ENCODE measurements around the gene TFDP2.
"Not testable (repeated sequence)": the region's sequence is repeated elsewhere in the genome, so short reads cannot be mapped to it uniquely, and the experiment has no call there.

TFDP2 gene

DNA sequence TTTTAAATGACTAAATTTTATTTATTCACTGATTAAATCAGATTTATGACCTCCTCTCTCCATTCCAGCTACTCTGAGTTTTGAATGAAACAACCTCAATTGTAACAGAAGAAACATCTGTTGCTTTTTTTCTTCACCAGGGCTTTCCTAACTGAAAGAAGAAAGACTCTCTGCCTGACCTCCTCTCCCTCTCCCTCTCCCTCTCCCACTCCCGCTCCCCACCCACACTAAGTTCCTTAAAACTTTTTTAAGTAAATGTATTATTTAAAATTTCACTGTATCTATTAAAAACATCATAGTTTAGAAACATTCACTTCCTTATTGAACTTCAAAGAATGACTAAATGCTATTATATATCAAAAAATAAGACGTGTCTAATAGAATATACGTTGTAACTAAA, 122.0 kb downstream of the TFDP2 start:
- DNase-seq (ENCODE audit: low read depth in 2 of 2, low spot score in 1 of 2) = no peak

DNA sequence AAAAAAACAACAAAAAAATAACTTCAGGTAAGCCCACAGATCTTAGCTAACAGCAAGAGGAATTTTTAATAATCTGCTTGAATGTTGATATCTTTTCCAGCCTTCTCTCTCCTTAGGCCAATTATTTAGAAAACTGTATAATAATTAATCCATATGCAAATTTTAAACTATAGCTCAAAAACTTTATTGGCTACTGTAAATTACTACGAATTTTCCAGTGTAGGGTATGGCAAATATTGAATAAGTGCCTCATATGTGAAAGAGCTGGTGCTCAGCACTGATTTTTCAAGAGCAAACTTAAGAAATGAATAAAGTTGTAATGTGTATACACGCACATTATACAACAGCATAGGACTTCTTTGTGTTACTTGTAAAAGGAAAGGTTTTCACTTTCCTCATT, 123.0 kb downstream of the TFDP2 start:
- no peak for DNase-seq (ENCODE audit: low read depth in 2 of 2, low spot score in 1 of 2)

- DNase-seq (ENCODE audit: low read depth in 2 of 2, low spot score in 1 of 2) = no peak
Observed at GRCh38 chr3:142022381-142022780, 127.0 kb downstream of the TFDP2 start.

- DNase-seq (ENCODE audit: low read depth in 2 of 2, low spot score in 1 of 2) = no peak
Observed at GRCh38 chr3:142021127-142021526, 128.2 kb downstream of the TFDP2 start.

GRCh38 chr3:142019794-142020320, 129.5 kb downstream of the TFDP2 start:
- DNase-seq (ENCODE audit: low read depth in 2 of 2, low spot score in 1 of 2) = no peak

DNA sequence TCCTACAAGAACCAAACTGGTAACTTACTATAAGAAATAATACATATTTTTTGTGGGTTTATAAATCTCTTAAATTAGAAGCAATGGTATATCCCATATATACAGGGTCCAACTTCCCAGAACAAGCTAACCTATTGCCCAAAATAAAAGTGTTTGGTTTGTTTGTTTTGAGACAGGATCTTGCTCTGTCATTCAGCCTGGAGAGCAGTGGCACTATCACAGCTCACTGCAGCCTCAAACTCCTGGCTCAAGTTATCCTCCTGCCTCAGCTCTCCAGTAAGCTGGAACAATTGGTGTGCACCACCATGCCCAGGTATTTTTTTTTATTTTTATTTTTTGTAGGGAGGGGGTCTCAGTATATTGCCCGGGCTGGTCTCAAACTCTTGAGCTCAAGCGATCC, 135.4 kb downstream of the TFDP2 start:
- DNase-seq (ENCODE audit: low read depth in 2 of 2, low spot score in 1 of 2) = no peak

DNA sequence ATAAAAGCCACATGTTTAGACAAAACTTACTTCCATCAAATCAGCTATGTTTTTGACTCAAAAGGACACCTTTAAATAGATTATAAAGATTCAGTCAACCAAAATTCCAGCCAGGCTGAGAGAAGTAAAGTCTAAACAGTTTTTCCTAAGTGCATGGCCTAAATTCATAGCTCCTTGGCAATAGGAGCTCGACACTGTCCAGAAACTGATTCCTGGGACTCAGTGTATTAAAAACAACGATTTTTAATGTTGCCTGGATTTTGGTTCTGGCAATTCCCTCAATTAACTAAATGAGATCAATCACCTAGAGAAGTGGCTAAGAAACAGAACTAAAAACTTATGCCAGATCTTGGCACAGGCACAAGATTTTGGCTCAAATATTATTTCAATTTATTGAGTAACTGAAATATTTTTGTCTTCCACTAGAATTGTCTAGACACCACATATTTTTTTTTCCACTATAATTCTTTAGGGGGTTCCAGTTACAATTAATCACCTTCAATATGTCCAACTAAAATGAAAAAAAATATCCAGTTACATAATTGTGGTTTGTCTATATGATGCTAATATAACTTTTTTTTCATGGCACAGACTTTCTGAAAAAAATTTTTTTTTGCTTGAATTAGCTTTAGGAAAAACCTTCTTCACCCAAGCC, 135.9 kb downstream of the TFDP2 start:
- no peak for DNase-seq (ENCODE audit: low read depth in 2 of 2, low spot score in 1 of 2)

- DNase-seq (ENCODE audit: low read depth in 2 of 2, low spot score in 1 of 2) = no peak
Observed at GRCh38 chr3:142009029-142009428, 140.3 kb downstream of the TFDP2 start.

GRCh38 chr3:142007710-142008399, 141.5 kb downstream of the TFDP2 start:
- no peak for DNase-seq (ENCODE audit: low read depth in 2 of 2, low spot score in 1 of 2)

GRCh38 chr3:142004957-142005356, 144.4 kb downstream of the TFDP2 start:
- DNase-seq (ENCODE audit: low read depth in 2 of 2, low spot score in 1 of 2) = not testable (repeated sequence)

- no peak for DNase-seq (ENCODE audit: low read depth in 2 of 2, low spot score in 1 of 2)
Observed at GRCh38 chr3:142004025-142004424, 145.3 kb downstream of the TFDP2 start.

- no peak for DNase-seq (ENCODE audit: low read depth in 2 of 2, low spot score in 1 of 2)
Observed at GRCh38 chr3:142003291-142003690, 146.1 kb downstream of the TFDP2 start.

DNA sequence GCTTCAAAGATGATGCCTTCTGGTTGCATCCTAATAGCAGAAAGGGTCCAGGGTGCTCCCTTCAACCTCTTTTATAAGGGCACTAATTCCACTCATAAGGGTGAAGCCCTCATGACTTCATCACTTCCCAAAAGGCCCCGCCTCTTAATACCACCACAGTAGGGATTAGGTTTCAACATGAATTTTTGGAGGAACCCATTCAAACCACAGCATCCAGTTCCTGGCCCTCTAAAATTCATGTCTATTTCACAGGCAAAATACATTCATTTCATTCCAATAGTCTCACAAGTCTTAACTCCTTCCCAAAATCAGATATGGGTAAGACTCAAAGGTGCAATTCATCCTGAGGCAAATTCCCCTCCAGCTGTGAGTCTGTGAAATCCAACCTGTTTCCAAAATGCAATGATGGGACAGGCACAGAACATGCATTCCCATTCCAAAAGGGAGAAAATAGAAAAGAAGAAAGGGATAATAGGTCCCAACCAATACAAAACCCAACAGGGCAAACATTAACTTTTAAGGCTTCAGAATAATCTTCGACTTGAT, 148.9 kb downstream of the TFDP2 start:
- DNase-seq (ENCODE audit: low read depth in 2 of 2, low spot score in 1 of 2) = no peak

GRCh38 chr3:141998669-141999290, 150.6 kb downstream of the TFDP2 start:
- no peak for DNase-seq (ENCODE audit: low read depth in 2 of 2, low spot score in 1 of 2)

GRCh38 chr3:141996437-141996836, 152.9 kb downstream of the TFDP2 start:
- no peak for DNase-seq (ENCODE audit: low read depth in 2 of 2, low spot score in 1 of 2)

DNA sequence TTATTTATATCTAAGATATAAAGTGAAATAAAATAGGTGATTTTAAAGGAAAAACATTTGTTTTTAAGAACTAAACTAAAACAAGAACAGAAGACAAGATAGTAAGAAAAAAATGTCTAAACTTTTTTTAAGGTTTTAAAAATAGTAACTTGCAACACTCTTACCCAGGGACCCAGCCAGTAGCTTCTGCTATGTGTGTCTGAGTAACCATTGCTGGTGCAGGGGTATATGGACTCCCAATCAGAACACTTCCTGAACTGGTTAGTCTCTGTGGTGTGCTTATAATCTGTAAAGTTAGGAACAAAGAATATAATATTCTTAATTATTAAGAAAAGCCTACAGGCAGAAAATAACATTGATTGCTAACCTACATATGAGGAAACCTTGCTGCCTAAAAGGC, 154.5 kb downstream of the TFDP2 start:
- DNase-seq (ENCODE audit: low read depth in 2 of 2, low spot score in 1 of 2) = no peak

DNA sequence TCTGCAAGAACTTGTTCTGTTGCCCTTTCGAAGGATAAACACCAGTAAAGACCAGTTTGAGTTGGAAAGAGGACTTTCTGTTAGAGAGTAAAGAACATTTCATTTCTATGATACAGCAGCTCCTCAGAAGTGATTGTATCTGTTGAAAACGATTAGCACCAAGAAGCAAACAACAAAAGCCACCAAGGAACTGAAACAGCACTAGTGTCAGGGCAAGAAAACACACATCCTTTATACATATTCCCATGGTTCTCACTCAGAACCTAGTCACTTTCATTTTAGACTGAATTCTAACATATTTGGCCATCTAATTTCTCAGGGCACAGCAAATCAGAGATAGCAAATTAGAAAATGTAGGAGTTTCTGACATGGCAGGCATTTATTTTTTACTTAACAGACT, 156.8 kb downstream of the TFDP2 start:
- DNase-seq (ENCODE audit: low read depth in 2 of 2, low spot score in 1 of 2) = no peak

GRCh38 chr3:141986548-141987107, 162.7 kb downstream of the TFDP2 start:
- no peak for DNase-seq (ENCODE audit: low read depth in 2 of 2, low spot score in 1 of 2)

- DNase-seq (ENCODE audit: low read depth in 2 of 2, low spot score in 1 of 2) = no peak
Observed at GRCh38 chr3:141981084-141981483, 168.3 kb downstream of the TFDP2 start.

- no peak for DNase-seq (ENCODE audit: low read depth in 2 of 2, low spot score in 1 of 2)
Observed at GRCh38 chr3:141979050-141979671, 170.2 kb downstream of the TFDP2 start.

DNA sequence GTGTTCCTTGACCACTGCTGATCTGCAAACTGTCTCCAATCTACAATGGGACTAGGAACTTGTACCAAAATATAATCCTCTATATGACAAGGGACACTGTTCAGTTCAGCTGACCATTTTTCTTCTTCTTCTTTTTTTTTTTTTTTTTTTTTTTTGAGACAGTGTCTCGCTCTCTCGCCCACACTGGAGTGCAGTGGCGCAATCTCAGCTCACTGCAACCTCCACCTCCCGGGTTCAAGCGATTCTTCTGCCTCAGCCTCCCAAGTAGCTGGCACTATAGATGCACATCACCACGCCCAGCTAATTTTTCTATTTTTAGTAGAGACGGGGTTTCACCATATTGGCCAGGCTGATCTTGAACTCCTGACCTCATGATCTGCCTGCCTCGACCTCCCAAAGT, 174.6 kb downstream of the TFDP2 start:
- not testable (repeated sequence) for DNase-seq (ENCODE audit: low read depth in 2 of 2, low spot score in 1 of 2)
